RWPE2 (cell line): ENCODE measurements around the gene RFC2.

ENCODE experiments used
- ATAC-seq: fragments of 200-7000 bp; cut with Tn5 transposase; 3 replicates; pipeline ENCODE4 v1.9.1; 2021; ENCODE audit warnings: low read depth
- DNase-seq: peaks from one replicate; pipeline ENCODE4 v3.0.0-alpha.2; 2020; ENCODE audit warnings: low spot score
- H3K27ac ChIP-seq: fragments of 450-650 bp; 2 replicates; pipeline ENCODE4 v1.5.1; 2017; ENCODE audit warnings: mild to moderate bottlenecking; ENCODE audit not compliant: poor library complexity, severe bottlenecking
- H3K27me3 ChIP-seq: fragments of 250-450 bp; sonication (Bioruptor Pico); 2 replicates; pipeline ENCODE4 v1.5.1; 2021; ENCODE audit warnings: mild to moderate bottlenecking, moderate library complexity; ENCODE audit not compliant: insufficient read depth, poor library complexity, severe bottlenecking
- H3K36me3 ChIP-seq: fragments of 250-450 bp; sonication (Bioruptor Pico); 2 replicates; pipeline ENCODE4 v1.5.1; 2020; ENCODE audit warnings: low read depth, mild to moderate bottlenecking, moderate library complexity
- H3K4me1 ChIP-seq: fragments of 250-450 bp; sonication (Bioruptor Pico); 2 replicates; pipeline ENCODE4 v1.5.1; 2021; ENCODE audit warnings: mild to moderate bottlenecking, moderate library complexity; ENCODE audit not compliant: insufficient read depth, poor library complexity, severe bottlenecking
- H3K4me3 ChIP-seq: fragments of 250-450 bp; sonication (Bioruptor Pico); 2 replicates; pipeline ENCODE4 v1.5.1; 2021; ENCODE audit warnings: mild to moderate bottlenecking, moderate library complexity; ENCODE audit not compliant: severe bottlenecking
- H3K9me3 ChIP-seq: fragments of 250-450 bp; sonication (Bioruptor Pico); 2 replicates; pipeline ENCODE4 v1.5.1; 2021; ENCODE audit warnings: mild to moderate bottlenecking, moderate library complexity; ENCODE audit not compliant: severe bottlenecking
- TF ChIP-seq, protein P1 (sequence below): fragments of 450-650 bp; IDR thresholded peaks from one replicate; pipeline ENCODE4 v1.5.1; 2017; ENCODE audit warnings: mild to moderate bottlenecking, moderate library complexity; ENCODE audit not compliant: poor library complexity, severe bottlenecking

The RFC2 gene

DNA sequence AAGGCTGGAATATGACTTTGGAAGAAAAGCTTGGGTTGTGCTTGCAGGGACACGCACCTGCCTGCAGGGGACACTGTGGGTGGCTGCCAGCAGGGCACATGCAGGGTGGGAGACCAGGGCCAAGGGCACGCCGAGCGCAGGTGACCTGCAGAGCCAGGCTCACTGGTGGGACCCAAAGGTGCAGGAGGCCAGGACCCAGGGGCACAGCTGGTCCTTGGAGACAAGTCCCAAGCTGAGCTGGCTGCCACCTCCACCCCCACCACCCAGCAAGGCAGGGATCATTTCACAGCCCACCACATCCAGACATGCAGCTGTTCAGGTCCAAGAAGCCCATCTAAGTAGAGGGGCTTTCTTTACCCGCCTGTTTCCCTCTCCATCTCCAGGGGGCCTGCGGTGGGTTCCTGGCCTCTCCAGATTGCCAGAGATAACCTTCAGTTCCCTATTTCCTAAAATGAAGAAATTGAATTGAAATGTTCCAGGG lies 21.2 kb upstream of the RFC2 start:
- DNase-seq (no peak), ATAC-seq (no peak)
- no peak overlapping the region for H3K27ac ChIP-seq
- no peaks in the 10 kb centered on the region for H3K27me3 ChIP-seq
- TF ChIP-seq, protein P1, sequence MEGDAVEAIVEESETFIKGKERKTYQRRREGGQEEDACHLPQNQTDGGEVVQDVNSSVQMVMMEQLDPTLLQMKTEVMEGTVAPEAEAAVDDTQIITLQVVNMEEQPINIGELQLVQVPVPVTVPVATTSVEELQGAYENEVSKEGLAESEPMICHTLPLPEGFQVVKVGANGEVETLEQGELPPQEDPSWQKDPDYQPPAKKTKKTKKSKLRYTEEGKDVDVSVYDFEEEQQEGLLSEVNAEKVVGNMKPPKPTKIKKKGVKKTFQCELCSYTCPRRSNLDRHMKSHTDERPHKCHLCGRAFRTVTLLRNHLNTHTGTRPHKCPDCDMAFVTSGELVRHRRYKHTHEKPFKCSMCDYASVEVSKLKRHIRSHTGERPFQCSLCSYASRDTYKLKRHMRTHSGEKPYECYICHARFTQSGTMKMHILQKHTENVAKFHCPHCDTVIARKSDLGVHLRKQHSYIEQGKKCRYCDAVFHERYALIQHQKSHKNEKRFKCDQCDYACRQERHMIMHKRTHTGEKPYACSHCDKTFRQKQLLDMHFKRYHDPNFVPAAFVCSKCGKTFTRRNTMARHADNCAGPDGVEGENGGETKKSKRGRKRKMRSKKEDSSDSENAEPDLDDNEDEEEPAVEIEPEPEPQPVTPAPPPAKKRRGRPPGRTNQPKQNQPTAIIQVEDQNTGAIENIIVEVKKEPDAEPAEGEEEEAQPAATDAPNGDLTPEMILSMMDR = peak; percentile 19
- H3K4me1 ChIP-seq = peaks cover 18% of the 10 kb centered on the region
- H3K36me3 ChIP-seq = no peaks in the 10 kb centered on the region
- no peak overlapping the region for H3K4me3 ChIP-seq
- H3K9me3 ChIP-seq = no peaks in the 10 kb centered on the region

GRCh38 chr7:74272305-74273038 lies 18.3 kb upstream of the RFC2 start:
- H3K36me3 ChIP-seq = no peaks in the 10 kb centered on the region
- H3K27me3 ChIP-seq = no peaks in the 10 kb centered on the region
- peak overlapping the region; percentile 53 for H3K27ac ChIP-seq
- DNase-seq (no peak), ATAC-seq (peak; percentile 59)
- H3K4me1 ChIP-seq = peaks cover 7% of the 10 kb centered on the region
- TF ChIP-seq, protein P1 = no peak
- H3K9me3 ChIP-seq = no peaks in the 10 kb centered on the region
- no peak overlapping the region for H3K4me3 ChIP-seq

DNA sequence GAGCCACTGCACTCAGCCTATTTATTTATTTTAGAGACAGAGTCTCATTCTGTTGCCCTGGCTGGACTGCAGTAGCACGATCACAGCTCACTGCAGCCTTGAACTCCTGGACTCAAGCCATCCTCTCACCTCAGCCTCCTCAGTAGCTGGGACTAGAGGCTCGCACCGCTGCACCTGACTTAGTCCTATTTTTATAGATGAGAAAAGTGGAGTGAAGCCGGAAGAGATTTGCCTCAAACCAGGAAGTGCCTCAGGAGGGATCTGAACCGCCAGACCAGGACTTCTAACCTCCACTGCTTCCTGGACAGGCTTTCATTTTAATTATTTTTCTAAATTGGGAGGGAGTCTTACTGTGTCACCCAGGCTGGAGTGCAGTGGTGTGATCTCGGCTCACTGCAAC lies 17.5 kb upstream of the RFC2 start:
- H3K27me3 ChIP-seq = no peaks in the 10 kb centered on the region
- H3K4me1 ChIP-seq = peaks cover 7% of the 10 kb centered on the region
- H3K4me3 ChIP-seq = no peak overlapping the region
- ATAC-seq (no peak), DNase-seq (no peak)
- TF ChIP-seq, protein P1 = no peak
- H3K36me3 ChIP-seq = no peaks in the 10 kb centered on the region
- peak overlapping the region; percentile 53 for H3K27ac ChIP-seq
- no peaks in the 10 kb centered on the region for H3K9me3 ChIP-seq

- DNase-seq = peak; percentile 80
- Histone ChIP-seq H3K27me3 (no peaks in the 10 kb centered on the region), H3K4me3 (peak overlapping the region; percentile 37), H3K36me3 (no peaks in the 10 kb centered on the region), H3K27ac (no peak overlapping the region), H3K4me1 (peaks cover 7% of the 10 kb centered on the region), H3K9me3 (no peaks in the 10 kb centered on the region)
- TF ChIP-seq, protein P1 = no peak
- ATAC-seq = peak; percentile 87
Observed at GRCh38 chr7:74269757-74270277, 15.6 kb upstream of the RFC2 start.
